Measurements from ENCODE around the gene IL17RC. TPM values are rescaled to one million over a fixed set of nuclear protein-coding genes. Genes with fewer than 3 reads are reported as not detected.
A peak's percentile ranks its signal among the peaks of the same experiment; 100 is the strongest.

IL17RC gene
- total RNA-seq, 1 donor, result 32.8 TPM

- no peak for TF ChIP-seq CTCF (IDR thresholded peaks at IDR 0.05; ENCODE audit: insufficient read depth, low read depth, low read length)
- peak overlapping the region; percentile 60 for H3K4me3 ChIP-seq (ENCODE audit: low read depth, low read length)
- no peak for DNase-seq (ENCODE audit: low read depth)
Observed at GRCh38 chr3:9951598-9951961, 34.7 kb downstream of the IL17RC start.

- peak within 1 kb of the TSS; percentile 60 for H3K4me3 ChIP-seq (ENCODE audit: low read depth, low read length)
- DNase-seq (ENCODE audit: low read depth), result no peak
- TF ChIP-seq CTCF (IDR thresholded peaks at IDR 0.05; ENCODE audit: insufficient read depth, low read depth, low read length), result no peak
Observed at GRCh38 chr3:9951962-9952805, 35.3 kb downstream of the IL17RC start, which contains the start of gene PRRT3. TSS of gene PRRT3 (minus strand) at chr3:9952408. CDS start at chr3:9950115, 2,293 bp downstream.

GRCh38 chr3:9955067-9955502, 38.2 kb downstream of the IL17RC start:
- DNase-seq (ENCODE audit: low read depth), result peak; percentile 58
- no peak for TF ChIP-seq CTCF (IDR thresholded peaks at IDR 0.05; ENCODE audit: insufficient read depth, low read depth, low read length)
- no peak overlapping the region for H3K4me3 ChIP-seq (ENCODE audit: low read depth, low read length)

GRCh38 chr3:9955611-9956352, 38.9 kb downstream of the IL17RC start:
- no peak overlapping the region for H3K4me3 ChIP-seq (ENCODE audit: low read depth, low read length)
- TF ChIP-seq CTCF (IDR thresholded peaks at IDR 0.05; ENCODE audit: insufficient read depth, low read depth, low read length), result no peak
- DNase-seq (ENCODE audit: low read depth), result no peak

- TF ChIP-seq CTCF (IDR thresholded peaks at IDR 0.05; ENCODE audit: insufficient read depth, low read depth, low read length), result no peak
- H3K4me3 ChIP-seq (ENCODE audit: low read depth, low read length), result no peak overlapping the region
- DNase-seq (ENCODE audit: low read depth), result no peak
Observed at GRCh38 chr3:9957214-9957613, 40.3 kb downstream of the IL17RC start.

GRCh38 chr3:9965200-9965875, 48.4 kb downstream of the IL17RC start:
- DNase-seq (ENCODE audit: low read depth), result no peak
- H3K4me3 ChIP-seq (ENCODE audit: low read depth, low read length), result no peak overlapping the region
- TF ChIP-seq CTCF (IDR thresholded peaks at IDR 0.05; ENCODE audit: insufficient read depth, low read depth, low read length), result no peak

All from fibroblast of villous mesenchyme (primary cell).